Uterus (tissue), 2 donors: ENCODE data around the gene RGL3.
"Not testable (repeated sequence)": the region's sequence is repeated elsewhere in the genome, so short reads cannot be mapped to it uniquely, and the experiment has no call there.

Experiments used
- POLR2A ChIP-seq, 2 donors: fragments of 450-650 bp; IDR thresholded peaks; one replicate each; pipeline ENCODE4 v1.6.1; 2016; ENCODE audit warnings: antibody characterized with exemption in 2 of 2, mild to moderate bottlenecking in 1 of 2, moderate library complexity in 1 of 2
- TF ChIP-seq, protein P1 (sequence below), 4 experiments: fragments of 200-600 bp in 2 of 4; fragments of 450-650 bp in 2 of 4; sonication (generic) in 2 of 4; IDR thresholded peaks; one replicate each; pipeline ENCODE4 v1.5.1; 2016 to 2019; ENCODE audit warnings: antibody characterized with exemption in 4 of 4, mild to moderate bottlenecking in 2 of 4, moderate library complexity in 1 of 4

DNA sequence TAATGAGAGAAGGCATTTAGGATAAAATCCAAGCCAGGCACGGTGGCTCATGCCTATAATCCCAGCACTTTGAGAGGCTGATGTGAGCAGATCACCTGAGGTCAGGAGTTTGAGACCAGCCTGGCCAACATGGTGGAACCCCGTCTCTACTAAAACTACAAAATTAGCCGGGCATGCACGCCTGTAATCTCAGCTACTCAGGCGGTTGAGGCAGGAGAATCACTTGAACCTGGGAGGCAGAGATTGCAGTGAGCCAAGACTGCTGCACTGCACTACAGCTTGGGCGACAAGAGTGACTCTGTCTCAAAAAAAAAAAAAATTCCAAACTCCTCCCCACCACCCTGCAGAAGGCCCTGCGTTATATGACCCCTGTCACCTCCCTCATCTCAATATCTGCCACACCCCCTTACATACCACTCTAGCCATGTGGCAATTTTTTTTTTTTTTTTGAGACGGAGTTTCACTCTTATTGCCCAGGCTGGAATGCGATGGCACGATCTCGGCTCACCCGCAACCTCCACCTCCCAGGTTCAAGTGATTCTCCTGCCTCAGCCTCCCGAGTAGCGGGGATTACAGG, 39.8 kb downstream of the RGL3 start:
- TF ChIP-seq, protein P1, sequence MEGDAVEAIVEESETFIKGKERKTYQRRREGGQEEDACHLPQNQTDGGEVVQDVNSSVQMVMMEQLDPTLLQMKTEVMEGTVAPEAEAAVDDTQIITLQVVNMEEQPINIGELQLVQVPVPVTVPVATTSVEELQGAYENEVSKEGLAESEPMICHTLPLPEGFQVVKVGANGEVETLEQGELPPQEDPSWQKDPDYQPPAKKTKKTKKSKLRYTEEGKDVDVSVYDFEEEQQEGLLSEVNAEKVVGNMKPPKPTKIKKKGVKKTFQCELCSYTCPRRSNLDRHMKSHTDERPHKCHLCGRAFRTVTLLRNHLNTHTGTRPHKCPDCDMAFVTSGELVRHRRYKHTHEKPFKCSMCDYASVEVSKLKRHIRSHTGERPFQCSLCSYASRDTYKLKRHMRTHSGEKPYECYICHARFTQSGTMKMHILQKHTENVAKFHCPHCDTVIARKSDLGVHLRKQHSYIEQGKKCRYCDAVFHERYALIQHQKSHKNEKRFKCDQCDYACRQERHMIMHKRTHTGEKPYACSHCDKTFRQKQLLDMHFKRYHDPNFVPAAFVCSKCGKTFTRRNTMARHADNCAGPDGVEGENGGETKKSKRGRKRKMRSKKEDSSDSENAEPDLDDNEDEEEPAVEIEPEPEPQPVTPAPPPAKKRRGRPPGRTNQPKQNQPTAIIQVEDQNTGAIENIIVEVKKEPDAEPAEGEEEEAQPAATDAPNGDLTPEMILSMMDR (IDR thresholded peaks at IDR 0.05): not testable (repeated sequence)
- TF ChIP-seq POLR2A (IDR thresholded peaks at IDR 0.05): not testable (repeated sequence)
